Measurements from ENCODE around the gene AVEN. TPM values are rescaled to one million over a fixed set of nuclear protein-coding genes. Genes with fewer than 3 reads are reported as not detected.

The AVEN gene
- total RNA-seq, 1 donor from 2014 or later = 51.3 TPM

- FAIRE-seq = no peak
Observed at GRCh38 chr15:34038023-34038870, 757 bp downstream of the AVEN start.

DNA sequence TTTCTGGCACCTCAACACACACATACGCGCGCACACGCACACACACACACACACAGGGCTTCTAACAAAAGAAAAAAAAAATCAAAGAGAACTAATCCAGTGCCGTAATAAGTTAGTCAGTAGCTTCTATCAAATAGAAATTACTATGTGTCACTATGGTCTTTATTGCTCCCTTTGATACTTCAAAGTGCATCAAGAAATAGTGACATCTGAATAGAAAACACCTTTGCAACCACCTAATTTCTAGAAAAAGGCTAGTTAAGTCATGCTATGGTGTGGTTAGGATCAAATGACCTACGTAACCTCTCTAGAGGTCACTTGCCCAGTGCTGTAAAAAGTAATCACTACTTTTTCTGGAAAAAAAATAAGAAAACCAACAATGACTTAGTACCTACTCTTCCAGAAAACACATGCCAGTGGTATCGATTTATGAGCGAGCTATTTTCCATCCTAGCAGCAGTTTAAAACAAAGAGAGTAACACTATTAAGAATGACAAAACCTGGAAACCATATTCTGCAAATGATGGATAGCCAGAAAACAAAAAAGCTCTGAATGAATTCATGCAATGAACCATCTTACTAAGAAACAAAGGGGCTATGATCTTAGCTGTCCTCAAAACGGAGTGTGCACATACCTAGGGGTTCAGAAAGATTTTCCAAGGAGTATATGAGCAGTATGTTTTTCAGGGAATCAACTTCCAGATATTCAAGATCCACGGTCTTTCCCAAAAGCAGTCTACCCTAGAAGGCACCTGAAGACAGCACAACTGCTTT is 6.8 kb downstream of the AVEN start:
- FAIRE-seq (no peak), DNase-seq (ENCODE audit: low read depth) (no peak)
- Histone ChIP-seq H3K4me3 (ENCODE audit: low read depth, low read length) (no peak overlapping the region), H3K27me3 (ENCODE audit: control insufficient read depth, insufficient read depth, low read length) (no peaks in the 10 kb centered on the region), H3K36me3 (ENCODE audit: control insufficient read depth, insufficient read depth, low read length) (no peaks in the 10 kb centered on the region)
- TF ChIP-seq CTCF (IDR thresholded peaks at IDR 0.05; ENCODE audit: insufficient read depth, low read length, severe bottlenecking) = no peak

More at GRCh38 chr15:34038023-34038870, 757 bp downstream of the AVEN start:
- peak; percentile 36 for DNase-seq (ENCODE audit: low read depth)
- Histone ChIP-seq H3K27me3 (ENCODE audit: control insufficient read depth, insufficient read depth, low read length) (no peaks in the 10 kb centered on the region), H3K36me3 (ENCODE audit: control insufficient read depth, insufficient read depth, low read length) (no peaks in the 10 kb centered on the region), H3K4me3 (ENCODE audit: low read depth, low read length) (peak overlapping the region; percentile 97)
- TF ChIP-seq CTCF (IDR thresholded peaks at IDR 0.05; ENCODE audit: insufficient read depth, low read length, severe bottlenecking) = no peak

- DNase-seq (ENCODE audit: low read depth) (no peak), FAIRE-seq (no peak)
- TF ChIP-seq CTCF (IDR thresholded peaks at IDR 0.05; ENCODE audit: insufficient read depth, low read length, severe bottlenecking) = no peak
- Histone ChIP-seq H3K36me3 (ENCODE audit: control insufficient read depth, insufficient read depth, low read length) (no peaks in the 10 kb centered on the region), H3K4me3 (ENCODE audit: low read depth, low read length) (no peak overlapping the region), H3K27me3 (ENCODE audit: control insufficient read depth, insufficient read depth, low read length) (no peaks in the 10 kb centered on the region)
Observed at GRCh38 chr15:34027606-34028005, 11.4 kb downstream of the AVEN start.

DNA sequence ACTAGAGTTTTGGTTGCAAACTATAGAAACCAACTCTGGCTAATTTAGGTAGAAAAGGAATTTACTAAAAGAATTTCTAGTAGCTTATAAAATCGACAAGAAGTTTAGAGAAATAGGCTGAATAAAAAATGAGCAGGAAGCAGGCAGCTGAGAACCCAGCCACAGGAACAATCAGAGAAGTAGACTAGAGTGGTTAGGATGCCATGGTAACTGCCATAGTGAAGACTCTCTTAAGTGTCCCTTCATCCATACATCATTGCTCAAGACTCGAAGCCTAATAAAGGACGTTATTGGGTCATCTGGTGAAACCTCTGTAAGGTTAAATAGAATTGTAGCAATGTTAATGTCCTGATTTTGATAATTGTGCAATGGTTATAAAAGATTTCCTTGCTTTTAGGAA is 13.8 kb downstream of the AVEN start:
- H3K4me3 ChIP-seq (ENCODE audit: low read depth, low read length) = no peak overlapping the region
- no peak for DNase-seq (ENCODE audit: low read depth)
- H3K27me3 ChIP-seq (ENCODE audit: control insufficient read depth, insufficient read depth, low read length) = no peaks in the 10 kb centered on the region
- H3K36me3 ChIP-seq (ENCODE audit: control insufficient read depth, insufficient read depth, low read length) = no peaks in the 10 kb centered on the region
- FAIRE-seq = no peak
- TF ChIP-seq CTCF (IDR thresholded peaks at IDR 0.05; ENCODE audit: insufficient read depth, low read length, severe bottlenecking) = no peak

GRCh38 chr15:34023907-34024306 is 15.1 kb downstream of the AVEN start:
- Histone ChIP-seq H3K27me3 (ENCODE audit: control insufficient read depth, insufficient read depth, low read length) (no peaks in the 10 kb centered on the region), H3K36me3 (ENCODE audit: control insufficient read depth, insufficient read depth, low read length) (no peaks in the 10 kb centered on the region), H3K4me3 (ENCODE audit: low read depth, low read length) (no peak overlapping the region)
- DNase-seq (ENCODE audit: low read depth) (no peak), FAIRE-seq (no peak)
- no peak for TF ChIP-seq CTCF (IDR thresholded peaks at IDR 0.05; ENCODE audit: insufficient read depth, low read length, severe bottlenecking)

All from bronchial epithelial cell (primary cell).